ENCODE data around the gene CCDC73. TPM values are rescaled to one million over a fixed set of nuclear protein-coding genes. Genes with fewer than 3 reads are reported as not detected.
"Not testable (repeated sequence)": the region's sequence is repeated elsewhere in the genome, so short reads cannot be mapped to it uniquely, and the experiment has no call there.

Gene CCDC73
- polyA plus RNA-seq, 1 donor (not counting 4 experiments of a cell fraction or from before 2014, with no cell fraction given): not detected

GRCh38 chr11:32827276-32827675 lies 32.8 kb upstream of the CCDC73 start:
- H3K79me2 ChIP-seq (ENCODE audit: control insufficient read depth, insufficient read depth, low read length): no peaks in the 10 kb centered on the region
- H3K9me3 ChIP-seq (ENCODE audit: control insufficient read depth, low read depth, low read length): no peaks in the 10 kb centered on the region
- no peak for DNase-seq (ENCODE audit: low read depth, low spot score)
- no peaks in the 10 kb centered on the region for H3K27me3 ChIP-seq (ENCODE audit: control insufficient read depth, extremely low read depth, insufficient read depth, low read length)
- no peaks in the 10 kb centered on the region for H4K20me1 ChIP-seq (ENCODE audit: control insufficient read depth, extremely low read depth, insufficient read depth, low read length)
- no peak overlapping the region for H3K4me3 ChIP-seq (ENCODE audit: control insufficient read depth in 2 of 3, extremely low read depth in 1 of 3, insufficient read depth in 2 of 3, low read depth in 1 of 3, low read length in 3 of 3)
- no peak overlapping the region for H3K9ac ChIP-seq (ENCODE audit: control insufficient read depth, extremely low read depth, insufficient read depth, low read length)
- TF ChIP-seq EZH2 (IDR thresholded peaks at IDR 0.05; ENCODE audit: low read length) (no peak), CTCF (optimal IDR thresholded peaks at IDR 0.05 in 1 of 3, IDR thresholded peaks at IDR 0.05 in 1 of 3, conservative IDR thresholded peaks at IDR 0.05 in 1 of 3; ENCODE audit: extremely low read depth in 1 of 3, insufficient read depth in 2 of 3, low read length in 3 of 3) (no peak)
- peaks cover 12% of the 10 kb centered on the region for H3K4me1 ChIP-seq (ENCODE audit: control insufficient read depth, extremely low read depth, insufficient read depth, low read length)
- H3K4me2 ChIP-seq (ENCODE audit: control insufficient read depth, extremely low read depth, insufficient read depth, low read depth, low read length): no peak overlapping the region
- no peaks in the 10 kb centered on the region for H3K36me3 ChIP-seq (ENCODE audit: control insufficient read depth in 2 of 2, extremely low read depth in 1 of 2, insufficient read depth in 2 of 2, low read length in 2 of 2)
- H3K9me1 ChIP-seq (ENCODE audit: control insufficient read depth, extremely low read depth, insufficient read depth, low read length): no peaks in the 10 kb centered on the region
- FAIRE-seq: no peak
- H2AFZ ChIP-seq (ENCODE audit: control insufficient read depth, low read length): no peak overlapping the region
- dilution Hi-C loops (cut with MboI; ENCODE audit: extremely low pct_ligation_motif_present, low sequenced_read_pairs): no loop called here
- H3K27ac ChIP-seq (ENCODE audit: control insufficient read depth, insufficient read depth, low read length): no peak overlapping the region

DNA sequence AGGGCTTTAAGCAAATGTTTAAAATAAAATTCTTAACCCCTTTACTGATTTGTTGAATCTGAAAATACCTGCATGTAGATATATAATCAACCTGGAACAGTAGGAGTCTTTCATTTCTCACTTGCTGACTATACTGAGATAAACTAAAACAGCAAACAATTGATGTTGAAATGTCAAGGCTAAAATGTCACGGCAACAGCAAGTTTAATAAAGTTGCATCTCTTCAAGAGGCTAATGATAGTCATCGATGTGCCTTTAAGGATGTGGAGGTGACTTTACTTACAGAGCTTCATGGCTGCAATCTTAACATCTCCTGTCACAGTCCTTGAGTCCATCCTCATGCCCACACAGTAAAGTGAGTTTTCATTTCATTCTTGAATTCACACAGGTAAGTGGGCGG lies 31.7 kb upstream of the CCDC73 start:
- H4K20me1 ChIP-seq (ENCODE audit: control insufficient read depth, extremely low read depth, insufficient read depth, low read length): no peaks in the 10 kb centered on the region
- no peaks in the 10 kb centered on the region for H3K9me3 ChIP-seq (ENCODE audit: control insufficient read depth, low read depth, low read length)
- no peaks in the 10 kb centered on the region for H3K36me3 ChIP-seq (ENCODE audit: control insufficient read depth in 2 of 2, extremely low read depth in 1 of 2, insufficient read depth in 2 of 2, low read length in 2 of 2)
- DNase-seq (ENCODE audit: low read depth, low spot score) (no peak), FAIRE-seq (no peak)
- H3K4me2 ChIP-seq (ENCODE audit: control insufficient read depth, extremely low read depth, insufficient read depth, low read depth, low read length): no peak overlapping the region
- no peaks in the 10 kb centered on the region for H3K27me3 ChIP-seq (ENCODE audit: control insufficient read depth, extremely low read depth, insufficient read depth, low read length)
- TF ChIP-seq CTCF (optimal IDR thresholded peaks at IDR 0.05 in 1 of 3, IDR thresholded peaks at IDR 0.05 in 1 of 3, conservative IDR thresholded peaks at IDR 0.05 in 1 of 3; ENCODE audit: extremely low read depth in 1 of 3, insufficient read depth in 2 of 3, low read length in 3 of 3) (no peak), EZH2 (IDR thresholded peaks at IDR 0.05; ENCODE audit: low read length) (no peak)
- no peak overlapping the region for H2AFZ ChIP-seq (ENCODE audit: control insufficient read depth, low read length)
- no peak overlapping the region for H3K9ac ChIP-seq (ENCODE audit: control insufficient read depth, extremely low read depth, insufficient read depth, low read length)
- no peak overlapping the region for H3K27ac ChIP-seq (ENCODE audit: control insufficient read depth, insufficient read depth, low read length)
- no peaks in the 10 kb centered on the region for H3K9me1 ChIP-seq (ENCODE audit: control insufficient read depth, extremely low read depth, insufficient read depth, low read length)
- H3K4me3 ChIP-seq (ENCODE audit: control insufficient read depth in 2 of 3, extremely low read depth in 1 of 3, insufficient read depth in 2 of 3, low read depth in 1 of 3, low read length in 3 of 3): no peak overlapping the region
- H3K4me1 ChIP-seq (ENCODE audit: control insufficient read depth, extremely low read depth, insufficient read depth, low read length): peaks cover 19% of the 10 kb centered on the region
- dilution Hi-C loops (cut with MboI; ENCODE audit: extremely low pct_ligation_motif_present, low sequenced_read_pairs): no loop called here
- no peaks in the 10 kb centered on the region for H3K79me2 ChIP-seq (ENCODE audit: control insufficient read depth, insufficient read depth, low read length)

GRCh38 chr11:32823617-32824016 lies 29.2 kb upstream of the CCDC73 start:
- H3K9me3 ChIP-seq (ENCODE audit: control insufficient read depth, low read depth, low read length); H3K36me3 ChIP-seq (ENCODE audit: control insufficient read depth in 2 of 2, extremely low read depth in 1 of 2, insufficient read depth in 2 of 2, low read length in 2 of 2); H3K27me3 ChIP-seq (ENCODE audit: control insufficient read depth, extremely low read depth, insufficient read depth, low read length); H3K4me2 ChIP-seq (ENCODE audit: control insufficient read depth, extremely low read depth, insufficient read depth, low read depth, low read length); H4K20me1 ChIP-seq (ENCODE audit: control insufficient read depth, extremely low read depth, insufficient read depth, low read length); H3K9ac ChIP-seq (ENCODE audit: control insufficient read depth, extremely low read depth, insufficient read depth, low read length); H3K27ac ChIP-seq (ENCODE audit: control insufficient read depth, insufficient read depth, low read length); DNase-seq (ENCODE audit: low read depth, low spot score); H2AFZ ChIP-seq (ENCODE audit: control insufficient read depth, low read length); H3K79me2 ChIP-seq (ENCODE audit: control insufficient read depth, insufficient read depth, low read length); H3K4me3 ChIP-seq (ENCODE audit: control insufficient read depth in 2 of 3, extremely low read depth in 1 of 3, insufficient read depth in 2 of 3, low read depth in 1 of 3, low read length in 3 of 3); dilution Hi-C loops (cut with MboI; ENCODE audit: extremely low pct_ligation_motif_present, low sequenced_read_pairs); FAIRE-seq; H3K9me1 ChIP-seq (ENCODE audit: control insufficient read depth, extremely low read depth, insufficient read depth, low read length): not testable (repeated sequence)
- peaks cover 15% of the 10 kb centered on the region for H3K4me1 ChIP-seq (ENCODE audit: control insufficient read depth, extremely low read depth, insufficient read depth, low read length)
